WTC11 (cell line): Measurements from ENCODE around the gene B3GALT5. TPM values are rescaled to one million over a fixed set of nuclear protein-coding genes. Genes with fewer than 3 reads are reported as not detected.

Experiments
- ATAC-seq: fragments of 200-7000 bp; cut with Tn5 transposase; 2 replicates; pipeline ENCODE4 v1.10.0; 2021; ENCODE audit warnings: mild to moderate bottlenecking, moderate library complexity
- CTCF ChIA-PET: fragments of 300-600 bp; sonication (Branson Sonifier 250); formaldehyde crosslinking; loops from one replicate; lab custom pipeline; 2021; ENCODE audit warnings: antibody characterized with exemption; lab: Charles Lee
- POLR2A ChIA-PET: fragments of 350-600 bp; sonication (Branson Sonifier 250); formaldehyde crosslinking; loops from one replicate; lab custom pipeline; 2021; ENCODE audit warnings: antibody characterized with exemption; lab: Charles Lee
- DNase-seq: peaks from one replicate; pipeline ENCODE4 v3.0.0; 2021; ENCODE audit warnings: low spot score
- H3K27ac Mint-ChIP-seq: 2 replicates; pipeline ENCODE4 v1.8.0; 2021; ENCODE audit warnings: mixed read lengths
- H3K27me3 Mint-ChIP-seq: 2 replicates; pipeline ENCODE4 v1.8.0; 2021; ENCODE audit warnings: low read depth, mild to moderate bottlenecking, moderate library complexity, mixed read lengths
- H3K36me3 Mint-ChIP-seq: 2 replicates; pipeline ENCODE4 v1.8.0; 2021; ENCODE audit warnings: mixed read lengths
- H3K4me1 Mint-ChIP-seq: 2 replicates; pipeline ENCODE4 v1.8.0; 2022; ENCODE audit warnings: mixed read lengths
- H3K4me3 Mint-ChIP-seq: 2 replicates; pipeline ENCODE4 v1.8.0; 2021; ENCODE audit warnings: mild to moderate bottlenecking, moderate library complexity, mixed read lengths
- H3K9me3 Mint-ChIP-seq: 2 replicates; pipeline ENCODE4 v1.8.0; 2021; ENCODE audit warnings: mixed read lengths
- AFF4 ChIP-seq: sonication (generic); formaldehyde crosslinking; IDR thresholded peaks from 2 replicates; pipeline ENCODE4 v1.8.1; 2023; ENCODE audit warnings: mild to moderate bottlenecking, missing genetic modification reagents, borderline replicate concordance
- CBFB ChIP-seq: sonication (generic); formaldehyde crosslinking; IDR thresholded peaks from 2 replicates; pipeline ENCODE4 v1.8.1; 2022; ENCODE audit warnings: mild to moderate bottlenecking, low read depth, missing genetic modification reagents
- CREB1 ChIP-seq: sonication (generic); formaldehyde crosslinking; IDR thresholded peaks from 2 replicates; pipeline ENCODE4 v1.8.0; 2023; ENCODE audit warnings: mild to moderate bottlenecking, missing genetic modification reagents
- E2F5 ChIP-seq: sonication (generic); formaldehyde crosslinking; IDR thresholded peaks from 2 replicates; pipeline ENCODE4 v1.8.1; 2022; ENCODE audit warnings: mild to moderate bottlenecking, moderate library complexity, missing genetic modification reagents
- ETV6 ChIP-seq: sonication (generic); formaldehyde crosslinking; IDR thresholded peaks from 2 replicates; pipeline ENCODE4 v1.8.1; 2022; ENCODE audit warnings: mild to moderate bottlenecking, missing genetic modification reagents
- FOXJ3 ChIP-seq: sonication (generic); formaldehyde crosslinking; IDR thresholded peaks from 2 replicates; pipeline ENCODE4 v1.9.0; 2021; ENCODE audit warnings: missing genetic modification reagents, mild to moderate bottlenecking, borderline replicate concordance
- JUN ChIP-seq: sonication (generic); formaldehyde crosslinking; IDR thresholded peaks from 2 replicates; pipeline ENCODE4 v1.8.0; 2023; ENCODE audit warnings: mild to moderate bottlenecking, missing genetic modification reagents
- KAT7 ChIP-seq: sonication (generic); formaldehyde crosslinking; IDR thresholded peaks from 2 replicates; pipeline ENCODE4 v1.8.1; 2023; ENCODE audit warnings: missing genetic modification reagents, mild to moderate bottlenecking, borderline replicate concordance
- NR1H2 ChIP-seq: sonication (generic); formaldehyde crosslinking; IDR thresholded peaks from 2 replicates; pipeline ENCODE4 v1.9.0; 2021; ENCODE audit warnings: mild to moderate bottlenecking, moderate library complexity, missing genetic modification reagents
- SOX15 ChIP-seq: fragments of 250-450 bp; sonication (Bioruptor Pico); IDR thresholded peaks from 2 replicates; pipeline ENCODE4 v1.9.0; 2021; ENCODE audit warnings: mild to moderate bottlenecking
- TCF7 ChIP-seq: sonication (generic); formaldehyde crosslinking; IDR thresholded peaks from 2 replicates; pipeline ENCODE4 v1.8.0; 2022; ENCODE audit warnings: mild to moderate bottlenecking, low read depth, missing genetic modification reagents, moderate library complexity
- TEAD1 ChIP-seq: sonication (generic); formaldehyde crosslinking; IDR thresholded peaks from 2 replicates; pipeline ENCODE4 v1.8.0; 2022; ENCODE audit warnings: mild to moderate bottlenecking, missing genetic modification reagents
- USF1 ChIP-seq: sonication (generic); formaldehyde crosslinking; IDR thresholded peaks from 2 replicates; pipeline ENCODE4 v1.8.0; 2022; ENCODE audit warnings: mild to moderate bottlenecking, missing genetic modification reagents
- total RNA-seq: library from RNA; stranded (reverse); gene quantifications from 3 replicates; pipeline ENCODE4 v1.2.3, GENCODE V29; 2021
- TF ChIP-seq, protein P1 (sequence below): sonication (generic); formaldehyde crosslinking; IDR thresholded peaks from 2 replicates; pipeline ENCODE4 v1.8.1; 2023; ENCODE audit warnings: mild to moderate bottlenecking, moderate library complexity, missing genetic modification reagents
- TF ChIP-seq, protein P2 (sequence below): fragments of 200-600 bp; IDR thresholded peaks from 2 replicates; pipeline ENCODE4 v1.8.0; 2022; ENCODE audit warnings: antibody characterized with exemption
- TF ChIP-seq, protein P3 (sequence below): sonication (generic); formaldehyde crosslinking; IDR thresholded peaks from 2 replicates; pipeline ENCODE4 v1.8.0; 2023; ENCODE audit warnings: missing genetic modification reagents, mild to moderate bottlenecking, borderline replicate concordance

B3GALT5 gene
- total RNA-seq, 1 experiment from 2014 or later: 25.8 TPM

DNA sequence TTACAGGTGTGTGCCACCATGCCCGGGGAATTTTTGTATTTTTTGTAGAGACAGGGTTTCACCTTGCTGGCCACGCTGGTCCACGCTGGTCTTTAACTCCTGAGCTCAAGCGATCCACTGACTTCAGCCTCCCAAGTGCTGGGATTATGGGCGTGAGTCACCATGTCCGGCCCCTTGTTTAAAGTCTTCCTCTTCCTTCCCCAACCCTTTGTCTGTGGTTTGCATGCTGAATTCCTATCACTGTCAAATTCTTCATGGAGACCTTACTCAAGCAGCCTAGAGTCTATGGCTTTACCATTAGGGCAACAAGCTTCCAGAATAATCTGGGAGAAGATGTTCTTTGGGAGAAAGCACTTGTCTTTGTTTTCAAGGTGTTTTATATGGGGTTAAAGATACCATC, 34.7 kb downstream of the B3GALT5 start:
- Mint-ChIP-seq H3K4me1 (peaks cover 46% of the 10 kb centered on the region), H3K9me3 (peaks cover 4% of the 10 kb centered on the region; the same call in 1 of the 2 replicates), H3K27ac (peak overlapping the region; percentile 89), H3K4me3 (no peak overlapping the region), H3K27me3 (no peaks in the 10 kb centered on the region), H3K36me3 (peaks cover 76% of the 10 kb centered on the region)
- ChIA-PET CTCF (interaction anchor here (1.8 kb wide), 1 partner anchor 66 kb away, joined by 5 read pairs; no protein-coding TSS in a partner anchor), POLR2A (interaction anchor here (1.5 kb wide), 1 partner anchor 34 kb away, joined by 4 read pairs; no protein-coding TSS in a partner anchor)
- ATAC-seq: no peak
- no peak for DNase-seq
- TF ChIP-seq, protein P1, sequence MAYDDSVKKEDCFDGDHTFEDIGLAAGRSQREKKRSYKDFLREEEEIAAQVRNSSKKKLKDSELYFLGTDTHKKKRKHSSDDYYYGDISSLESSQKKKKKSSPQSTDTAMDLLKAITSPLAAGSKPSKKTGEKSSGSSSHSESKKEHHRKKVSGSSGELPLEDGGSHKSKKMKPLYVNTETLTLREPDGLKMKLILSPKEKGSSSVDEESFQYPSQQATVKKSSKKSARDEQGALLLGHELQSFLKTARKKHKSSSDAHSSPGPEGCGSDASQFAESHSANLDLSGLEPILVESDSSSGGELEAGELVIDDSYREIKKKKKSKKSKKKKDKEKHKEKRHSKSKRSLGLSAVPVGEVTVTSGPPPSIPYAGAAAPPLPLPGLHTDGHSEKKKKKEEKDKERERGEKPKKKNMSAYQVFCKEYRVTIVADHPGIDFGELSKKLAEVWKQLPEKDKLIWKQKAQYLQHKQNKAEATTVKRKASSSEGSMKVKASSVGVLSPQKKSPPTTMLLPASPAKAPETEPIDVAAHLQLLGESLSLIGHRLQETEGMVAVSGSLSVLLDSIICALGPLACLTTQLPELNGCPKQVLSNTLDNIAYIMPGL (CRISPR knock-in tag): no peak
- TF ChIP-seq, protein P2, sequence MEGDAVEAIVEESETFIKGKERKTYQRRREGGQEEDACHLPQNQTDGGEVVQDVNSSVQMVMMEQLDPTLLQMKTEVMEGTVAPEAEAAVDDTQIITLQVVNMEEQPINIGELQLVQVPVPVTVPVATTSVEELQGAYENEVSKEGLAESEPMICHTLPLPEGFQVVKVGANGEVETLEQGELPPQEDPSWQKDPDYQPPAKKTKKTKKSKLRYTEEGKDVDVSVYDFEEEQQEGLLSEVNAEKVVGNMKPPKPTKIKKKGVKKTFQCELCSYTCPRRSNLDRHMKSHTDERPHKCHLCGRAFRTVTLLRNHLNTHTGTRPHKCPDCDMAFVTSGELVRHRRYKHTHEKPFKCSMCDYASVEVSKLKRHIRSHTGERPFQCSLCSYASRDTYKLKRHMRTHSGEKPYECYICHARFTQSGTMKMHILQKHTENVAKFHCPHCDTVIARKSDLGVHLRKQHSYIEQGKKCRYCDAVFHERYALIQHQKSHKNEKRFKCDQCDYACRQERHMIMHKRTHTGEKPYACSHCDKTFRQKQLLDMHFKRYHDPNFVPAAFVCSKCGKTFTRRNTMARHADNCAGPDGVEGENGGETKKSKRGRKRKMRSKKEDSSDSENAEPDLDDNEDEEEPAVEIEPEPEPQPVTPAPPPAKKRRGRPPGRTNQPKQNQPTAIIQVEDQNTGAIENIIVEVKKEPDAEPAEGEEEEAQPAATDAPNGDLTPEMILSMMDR: no peak
- TF ChIP-seq JUN: no peak
- no peak for TF ChIP-seq FOXJ3
- TF ChIP-seq AFF4 (CRISPR knock-in tag): no peak
- TF ChIP-seq NR1H2 (CRISPR knock-in tag): no peak
- no peak for TF ChIP-seq CBFB
- no peak for TF ChIP-seq SOX15
- no peak for TF ChIP-seq KAT7 (CRISPR knock-in tag)
- no peak for TF ChIP-seq ETV6
- no peak for TF ChIP-seq CREB1
- TF ChIP-seq USF1 (CRISPR knock-in tag): no peak
- TF ChIP-seq, protein P3, sequence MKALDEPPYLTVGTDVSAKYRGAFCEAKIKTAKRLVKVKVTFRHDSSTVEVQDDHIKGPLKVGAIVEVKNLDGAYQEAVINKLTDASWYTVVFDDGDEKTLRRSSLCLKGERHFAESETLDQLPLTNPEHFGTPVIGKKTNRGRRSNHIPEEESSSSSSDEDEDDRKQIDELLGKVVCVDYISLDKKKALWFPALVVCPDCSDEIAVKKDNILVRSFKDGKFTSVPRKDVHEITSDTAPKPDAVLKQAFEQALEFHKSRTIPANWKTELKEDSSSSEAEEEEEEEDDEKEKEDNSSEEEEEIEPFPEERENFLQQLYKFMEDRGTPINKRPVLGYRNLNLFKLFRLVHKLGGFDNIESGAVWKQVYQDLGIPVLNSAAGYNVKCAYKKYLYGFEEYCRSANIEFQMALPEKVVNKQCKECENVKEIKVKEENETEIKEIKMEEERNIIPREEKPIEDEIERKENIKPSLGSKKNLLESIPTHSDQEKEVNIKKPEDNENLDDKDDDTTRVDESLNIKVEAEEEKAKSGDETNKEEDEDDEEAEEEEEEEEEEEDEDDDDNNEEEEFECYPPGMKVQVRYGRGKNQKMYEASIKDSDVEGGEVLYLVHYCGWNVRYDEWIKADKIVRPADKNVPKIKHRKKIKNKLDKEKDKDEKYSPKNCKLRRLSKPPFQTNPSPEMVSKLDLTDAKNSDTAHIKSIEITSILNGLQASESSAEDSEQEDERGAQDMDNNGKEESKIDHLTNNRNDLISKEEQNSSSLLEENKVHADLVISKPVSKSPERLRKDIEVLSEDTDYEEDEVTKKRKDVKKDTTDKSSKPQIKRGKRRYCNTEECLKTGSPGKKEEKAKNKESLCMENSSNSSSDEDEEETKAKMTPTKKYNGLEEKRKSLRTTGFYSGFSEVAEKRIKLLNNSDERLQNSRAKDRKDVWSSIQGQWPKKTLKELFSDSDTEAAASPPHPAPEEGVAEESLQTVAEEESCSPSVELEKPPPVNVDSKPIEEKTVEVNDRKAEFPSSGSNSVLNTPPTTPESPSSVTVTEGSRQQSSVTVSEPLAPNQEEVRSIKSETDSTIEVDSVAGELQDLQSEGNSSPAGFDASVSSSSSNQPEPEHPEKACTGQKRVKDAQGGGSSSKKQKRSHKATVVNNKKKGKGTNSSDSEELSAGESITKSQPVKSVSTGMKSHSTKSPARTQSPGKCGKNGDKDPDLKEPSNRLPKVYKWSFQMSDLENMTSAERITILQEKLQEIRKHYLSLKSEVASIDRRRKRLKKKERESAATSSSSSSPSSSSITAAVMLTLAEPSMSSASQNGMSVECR: no peak
- no peak for TF ChIP-seq TEAD1 (CRISPR knock-in tag)
- TF ChIP-seq E2F5: no peak
- no peak for TF ChIP-seq TCF7 (CRISPR knock-in tag)
